ENCODE measurements around the gene NFATC3. TPM values are rescaled to one million over a fixed set of nuclear protein-coding genes. Genes with fewer than 3 reads are reported as not detected.
"Not testable (repeated sequence)": the region's sequence is repeated elsewhere in the genome, so short reads cannot be mapped to it uniquely, and the experiment has no call there.

The NFATC3 gene
- total and polyA plus RNA-seq, 2 donors from 2014 or later = 15.0 to 37.7 TPM

GRCh38 chr16:68162413-68162812, 77.2 kb downstream of the NFATC3 start:
- Histone ChIP-seq H3K9ac (ENCODE audit: low read length in 3 of 3) (no peak overlapping the region), H3K36me3 (ENCODE audit: control insufficient read depth in 2 of 3, insufficient read depth in 3 of 3, low read length in 3 of 3) (peaks cover 2 to 7% (median 3%) of the 10 kb centered on the region in 3 donors), H3K4me1 (ENCODE audit: control insufficient read depth in 2 of 3, insufficient read depth in 2 of 3, low read depth in 1 of 3, low read length in 3 of 3) (no peaks in the 10 kb centered on the region), H3K27me3 (ENCODE audit: control insufficient read depth, insufficient read depth, low read length) (no peaks in the 10 kb centered on the region), H3K4me3 (ENCODE audit: low read length in 3 of 3) (no peak overlapping the region), H3K9me3 (ENCODE audit: control insufficient read depth in 2 of 3, insufficient read depth in 1 of 3, low read length in 3 of 3) (no peaks in the 10 kb centered on the region), H3K27ac (ENCODE audit: low read depth in 2 of 2, low read length in 2 of 2) (no peak overlapping the region)
- intact Hi-C loops (cut with DNase I) = no loop called here
- FAIRE-seq (no peak), DNase-seq (no peak)
- TF ChIP-seq CTCF (IDR thresholded peaks at IDR 0.05; ENCODE audit: borderline replicate concordance, extremely low read depth, insufficient read depth) = no peak

GRCh38 chr16:68163275-68163674, 78.1 kb downstream of the NFATC3 start:
- H3K4me3 ChIP-seq (ENCODE audit: low read length in 3 of 3); DNase-seq; H3K27ac ChIP-seq (ENCODE audit: low read depth in 2 of 2, low read length in 2 of 2); H3K9ac ChIP-seq (ENCODE audit: low read length in 3 of 3); H3K9me3 ChIP-seq (ENCODE audit: control insufficient read depth in 2 of 3, insufficient read depth in 1 of 3, low read length in 3 of 3); H3K4me1 ChIP-seq (ENCODE audit: control insufficient read depth in 2 of 3, insufficient read depth in 2 of 3, low read depth in 1 of 3, low read length in 3 of 3); FAIRE-seq; H3K27me3 ChIP-seq (ENCODE audit: control insufficient read depth, insufficient read depth, low read length); intact Hi-C loops (cut with DNase I); H3K36me3 ChIP-seq (ENCODE audit: control insufficient read depth in 2 of 3, insufficient read depth in 3 of 3, low read length in 3 of 3): not testable (repeated sequence)

DNA sequence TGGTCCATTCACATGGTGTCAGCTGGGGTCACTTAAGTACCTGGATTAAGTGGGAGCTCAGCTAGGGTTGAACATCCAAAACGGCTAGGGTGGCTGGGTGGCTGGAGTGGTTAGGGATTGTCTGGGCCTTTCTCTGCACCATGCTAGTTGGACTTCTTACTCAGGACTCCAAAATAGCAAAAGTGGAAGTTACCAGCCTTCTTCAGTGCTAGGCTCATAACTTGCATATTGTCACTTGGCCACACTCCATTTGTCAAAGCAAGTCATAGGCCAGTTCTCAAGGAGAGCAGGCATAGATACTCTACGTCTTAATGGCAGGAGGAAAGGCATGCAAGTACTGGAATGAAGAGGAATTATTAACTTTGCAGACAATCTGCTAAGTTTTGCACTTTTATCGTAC, 81.1 kb downstream of the NFATC3 start:
- H3K9ac ChIP-seq (ENCODE audit: low read length in 3 of 3) = no peak overlapping the region
- no peaks in the 10 kb centered on the region for H3K9me3 ChIP-seq (ENCODE audit: control insufficient read depth in 2 of 3, insufficient read depth in 1 of 3, low read length in 3 of 3)
- no peak overlapping the region for H3K4me3 ChIP-seq (ENCODE audit: low read length in 3 of 3)
- no peak overlapping the region for H3K27ac ChIP-seq (ENCODE audit: low read depth in 2 of 2, low read length in 2 of 2)
- no peak for DNase-seq
- intact Hi-C loops (cut with DNase I) = no loop called here
- no peak for TF ChIP-seq CTCF (IDR thresholded peaks at IDR 0.05; ENCODE audit: borderline replicate concordance, extremely low read depth, insufficient read depth)
- H3K4me1 ChIP-seq (ENCODE audit: control insufficient read depth in 2 of 3, insufficient read depth in 2 of 3, low read depth in 1 of 3, low read length in 3 of 3) = no peaks in the 10 kb centered on the region
- FAIRE-seq = no peak
- H3K36me3 ChIP-seq (ENCODE audit: control insufficient read depth in 2 of 3, insufficient read depth in 3 of 3, low read length in 3 of 3) = peaks cover 0 to 4% (median 3%) of the 10 kb centered on the region in 3 donors
- H3K27me3 ChIP-seq (ENCODE audit: control insufficient read depth, insufficient read depth, low read length) = no peaks in the 10 kb centered on the region

DNA sequence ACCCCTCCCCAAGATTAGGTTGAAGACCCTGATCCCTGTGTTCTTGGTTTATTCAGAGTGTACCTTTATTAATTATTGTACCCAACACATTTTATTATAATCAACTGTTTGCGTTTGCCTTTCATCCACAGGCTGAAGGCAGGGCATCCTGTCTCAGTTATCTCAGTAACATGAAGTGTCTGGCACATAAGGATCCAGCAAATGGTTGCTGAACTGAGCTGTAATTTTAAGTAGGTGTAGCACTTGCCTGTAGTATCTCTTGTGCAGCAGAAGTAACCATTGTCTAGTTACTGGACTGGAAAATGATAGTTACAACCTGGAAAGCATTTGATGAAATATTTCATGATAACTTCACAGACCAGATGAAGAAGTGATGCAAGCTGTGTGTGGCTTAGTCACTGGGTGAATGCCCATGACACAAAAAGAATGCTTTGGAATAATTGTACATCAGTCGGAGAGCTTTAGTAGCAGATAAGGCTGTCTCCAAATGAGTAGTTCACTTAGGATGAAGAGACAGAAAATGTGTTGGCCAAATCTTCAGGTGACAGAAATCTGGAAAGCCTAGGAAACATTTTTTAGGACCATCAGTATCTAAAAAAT, 94.1 kb downstream of the NFATC3 start:
- DNase-seq = no peak
- intact Hi-C loops (cut with DNase I) = no loop called here
- H3K4me3 ChIP-seq (ENCODE audit: low read length in 3 of 3) = no peak overlapping the region
- no peaks in the 10 kb centered on the region for H3K9me3 ChIP-seq (ENCODE audit: control insufficient read depth in 2 of 3, insufficient read depth in 1 of 3, low read length in 3 of 3)
- H3K9ac ChIP-seq (ENCODE audit: low read length in 3 of 3) = no peak overlapping the region
- no peak for TF ChIP-seq CTCF (IDR thresholded peaks at IDR 0.05; ENCODE audit: borderline replicate concordance, extremely low read depth, insufficient read depth)
- no peak for FAIRE-seq
- no peaks in the 10 kb centered on the region for H3K4me1 ChIP-seq (ENCODE audit: control insufficient read depth in 2 of 3, insufficient read depth in 2 of 3, low read depth in 1 of 3, low read length in 3 of 3)
- H3K27ac ChIP-seq (ENCODE audit: low read depth in 2 of 2, low read length in 2 of 2) = no peak overlapping the region
- H3K36me3 ChIP-seq (ENCODE audit: control insufficient read depth in 2 of 3, insufficient read depth in 3 of 3, low read length in 3 of 3) = peaks cover 0 to 15% (median 14%) of the 10 kb centered on the region in 3 donors
- H3K27me3 ChIP-seq (ENCODE audit: control insufficient read depth, insufficient read depth, low read length) = no peaks in the 10 kb centered on the region

Measured in kidney (tissue), 14 donors.